Endometrial microvascular endothelial cells (primary cell): ENCODE measurements around the gene FSTL4. TPM values are rescaled to one million over a fixed set of nuclear protein-coding genes. Genes with fewer than 3 reads are reported as not detected.

Source experiments
- in situ Hi-C: cut with HindIII; loops from 2 replicates; pipeline ENCODE4 v1.10.0; 2017; ENCODE audit warnings: low sequenced_read_pairs, low pct_unique_long_range_greater_than_20kb; ENCODE audit errors: inconsistent ontology term
- total RNA-seq: library from RNA; depleted of rRNA; stranded (reverse); fragments of >200 nt; gene quantifications from one replicate; pipeline ENCODE4 v1.2.3, GENCODE V29; 2015; ENCODE audit errors: inconsistent ontology term

The FSTL4 gene
- total RNA-seq, 1 donor from 2014 or later = not detected

- in situ Hi-C loops = no loop called here
Observed at GRCh38 chr5:133307275-133307674, 305.1 kb downstream of the FSTL4 start.

GRCh38 chr5:133304707-133305216 is 307.6 kb downstream of the FSTL4 start:
- in situ Hi-C loops = no loop called here

- in situ Hi-C loops = no loop called here
Observed at GRCh38 chr5:133304178-133304577, 308.2 kb downstream of the FSTL4 start.

- in situ Hi-C loops = no loop called here
Observed at GRCh38 chr5:133303298-133303697, 309.0 kb downstream of the FSTL4 start.

- in situ Hi-C loops = no loop called here
Observed at GRCh38 chr5:133299728-133300127, 312.6 kb downstream of the FSTL4 start.

GRCh38 chr5:133299021-133299420 is 313.3 kb downstream of the FSTL4 start:
- in situ Hi-C loops = no loop called here

GRCh38 chr5:133298447-133298846 is 313.9 kb downstream of the FSTL4 start:
- in situ Hi-C loops = no loop called here

- in situ Hi-C loops = no loop called here
Observed at GRCh38 chr5:133297293-133297692, 315.0 kb downstream of the FSTL4 start.

- in situ Hi-C loops = no loop called here
Observed at GRCh38 chr5:133296624-133297023, 315.7 kb downstream of the FSTL4 start.

GRCh38 chr5:133295520-133295919 is 316.8 kb downstream of the FSTL4 start:
- in situ Hi-C loops = no loop called here

- in situ Hi-C loops = no loop called here
Observed at GRCh38 chr5:133294380-133294779, 318.0 kb downstream of the FSTL4 start.

GRCh38 chr5:133293960-133294359 is 318.4 kb downstream of the FSTL4 start:
- in situ Hi-C loops = no loop called here

GRCh38 chr5:133292300-133292699 is 320.0 kb downstream of the FSTL4 start:
- in situ Hi-C loops = no loop called here

- in situ Hi-C loops = no loop called here
Observed at GRCh38 chr5:133291524-133291923, 320.8 kb downstream of the FSTL4 start.

GRCh38 chr5:133290669-133291240 is 321.6 kb downstream of the FSTL4 start:
- in situ Hi-C loops = no loop called here

- in situ Hi-C loops = no loop called here
Observed at GRCh38 chr5:133289686-133290367, 322.5 kb downstream of the FSTL4 start.

- in situ Hi-C loops = no loop called here
Observed at GRCh38 chr5:133287500-133287899, 324.8 kb downstream of the FSTL4 start.

- in situ Hi-C loops = no loop called here
Observed at GRCh38 chr5:133286483-133286882, 325.9 kb downstream of the FSTL4 start.

- in situ Hi-C loops = no loop called here
Observed at GRCh38 chr5:133285583-133286021, 326.7 kb downstream of the FSTL4 start.

GRCh38 chr5:133284306-133284705 is 328.0 kb downstream of the FSTL4 start:
- in situ Hi-C loops = no loop called here
